Ishikawa (cell line): ENCODE results near the gene PKP3.

Experiments
- CEBPB ChIP-seq: IDR thresholded peaks from 2 replicates; pipeline ENCODE4 v1.6.1; 2012
- EGR1 ChIP-seq: IDR thresholded peaks from 2 replicates; pipeline ENCODE4 v1.6.1; 2012
- EP300 ChIP-seq: IDR thresholded peaks from 2 replicates; pipeline ENCODE4 v1.6.1; 2012; ENCODE audit warnings: borderline replicate concordance
- FOXM1 ChIP-seq: IDR thresholded peaks from 2 replicates; pipeline ENCODE4 v1.6.1; 2012; ENCODE audit warnings: low read depth, borderline replicate concordance
- NFIC ChIP-seq: IDR thresholded peaks from 2 replicates; pipeline ENCODE4 v1.6.1; 2012
- REST ChIP-seq: IDR thresholded peaks from 2 replicates; pipeline ENCODE4 v1.6.1; 2012; ENCODE audit warnings: low read depth, mild to moderate bottlenecking
- TAF1 ChIP-seq: IDR thresholded peaks from 2 replicates; pipeline ENCODE4 v1.6.1; 2012; ENCODE audit warnings: low read depth, mild to moderate bottlenecking
- TCF12 ChIP-seq: IDR thresholded peaks from 2 replicates; pipeline ENCODE4 v1.6.1; 2012; ENCODE audit warnings: low read depth
- USF1 ChIP-seq: IDR thresholded peaks from 2 replicates; pipeline ENCODE4 v1.6.1; 2012
- TF ChIP-seq, protein P1 (sequence below): IDR thresholded peaks from 2 replicates; pipeline ENCODE4 v1.6.1; 2012

- no peak for TF ChIP-seq FOXM1
- no peak for TF ChIP-seq USF1
- TF ChIP-seq EGR1: no peak
- no peak for TF ChIP-seq EP300
- TF ChIP-seq REST: no peak
- no peak for TF ChIP-seq NFIC
- TF ChIP-seq TAF1: no peak
- no peak for TF ChIP-seq CEBPB
- TF ChIP-seq, protein P1, sequence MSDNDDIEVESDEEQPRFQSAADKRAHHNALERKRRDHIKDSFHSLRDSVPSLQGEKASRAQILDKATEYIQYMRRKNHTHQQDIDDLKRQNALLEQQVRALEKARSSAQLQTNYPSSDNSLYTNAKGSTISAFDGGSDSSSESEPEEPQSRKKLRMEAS: no peak
- no peak for TF ChIP-seq TCF12
Measured at GRCh38 chr11:420911-421321, 26.9 kb downstream of the PKP3 start.
